AG04449 (cell line): ENCODE results near the gene EFR3B.

Source experiments
- CTCF ChIA-PET: fragments of 350-600 bp; formaldehyde crosslinking; extraction: SDS; loops from one replicate; lab custom pipeline; 2021; ENCODE audit warnings: antibody characterized with exemption; lab: Yijun Ruan, JAX
- POLR2A ChIA-PET: fragments of 400-600, 350-600 bp; formaldehyde crosslinking; extraction: SDS; loops from one replicate; lab custom pipeline; 2020; ENCODE audit warnings: antibody characterized with exemption, inconsistent platforms; lab: Yijun Ruan, JAX
- DNase-seq: peaks from one replicate; pipeline ENCODE4 v3.0.0-alpha.2; 2010; ENCODE audit warnings: low read depth, low spot score
- H3K4me3 ChIP-seq: 2 replicates; pipeline ENCODE4 v1.5.1; 2011; ENCODE audit warnings: low read depth, mild to moderate bottlenecking, control low read depth, low read length
- CTCF ChIP-seq: IDR thresholded peaks from one replicate; pipeline ENCODE4 v1.5.1; 2011; ENCODE audit warnings: mild to moderate bottlenecking, moderate library complexity, low read length, control low read depth, inconsistent platforms; ENCODE audit not compliant: insufficient read depth; ENCODE audit errors: missing control alignments

EFR3B gene

GRCh38 chr2:25073025-25073424 is 31.1 kb downstream of the EFR3B start:
- POLR2A ChIA-PET = no interaction called here
- H3K4me3 ChIP-seq = no peak overlapping the region
- no peak for DNase-seq
- TF ChIP-seq CTCF = no peak
- CTCF ChIA-PET = interaction anchor here (0.8 to 1.8 kb wide), 3 partner anchors 8 to 16 kb away, joined by 3 to 6 read pairs (median 3); no protein-coding TSS in a partner anchor

GRCh38 chr2:25073914-25074313 is 32.0 kb downstream of the EFR3B start:
- no peak for TF ChIP-seq CTCF
- ChIA-PET CTCF (interaction anchor here (1.1 to 1.8 kb wide), 2 partner anchors 9 to 15 kb away, joined by 3 to 6 read pairs; no protein-coding TSS in a partner anchor), POLR2A (no interaction called here)
- no peak overlapping the region for H3K4me3 ChIP-seq
- DNase-seq = no peak

GRCh38 chr2:25074826-25075225 is 33.0 kb downstream of the EFR3B start:
- ChIA-PET CTCF (no interaction called here), POLR2A (no interaction called here)
- no peak for TF ChIP-seq CTCF
- DNase-seq = no peak
- no peak overlapping the region for H3K4me3 ChIP-seq

- POLR2A ChIA-PET = no interaction called here
- CTCF ChIA-PET = interaction anchor here (1.4 to 1.7 kb wide), 2 partner anchors 20 to 101 kb away, joined by 3 to 4 read pairs; no protein-coding TSS in a partner anchor
- no peak for TF ChIP-seq CTCF
- H3K4me3 ChIP-seq = no peak overlapping the region
- DNase-seq = no peak
Measured at GRCh38 chr2:25076749-25077148, 34.9 kb downstream of the EFR3B start.

- no peak for TF ChIP-seq CTCF
- DNase-seq = no peak
- POLR2A ChIA-PET = no interaction called here
- no peak overlapping the region for H3K4me3 ChIP-seq
- CTCF ChIA-PET = no interaction called here
Measured at GRCh38 chr2:25077789-25078169, 35.9 kb downstream of the EFR3B start.

GRCh38 chr2:25078170-25079049 is 36.5 kb downstream of the EFR3B start:
- DNase-seq = peak; percentile 23
- CTCF ChIA-PET = interaction anchor here (1.1 kb wide), 1 partner anchor 103 kb away, joined by 6 read pairs; no protein-coding TSS in a partner anchor
- no peak for TF ChIP-seq CTCF
- POLR2A ChIA-PET = no interaction called here
- no peak overlapping the region for H3K4me3 ChIP-seq
